K562 (cell line): ENCODE results near the gene SARS1. TPM values are rescaled to one million over a fixed set of nuclear protein-coding genes. Genes with fewer than 3 reads are reported as not detected.

ENCODE experiments used
- ARID1B ChIP-seq: fragments of 450-650 bp; IDR thresholded peaks from 2 replicates; pipeline ENCODE4 v1.6.1; 2016; ENCODE audit warnings: antibody characterized with exemption, mild to moderate bottlenecking, inconsistent platforms
- ASH1L ChIP-seq: fragments of 450-650 bp; IDR thresholded peaks from 2 replicates; pipeline ENCODE4 v1.6.1; 2018; ENCODE audit warnings: borderline replicate concordance, mild to moderate bottlenecking, low read depth; ENCODE audit not compliant: partially characterized antibody
- BRD9 ChIP-seq: fragments of 450-650 bp; IDR thresholded peaks from 2 replicates; pipeline ENCODE4 v1.6.1; 2018; ENCODE audit warnings: low read depth; ENCODE audit not compliant: partially characterized antibody
- CBX1 ChIP-seq: sonication (generic); IDR thresholded peaks from 2 replicates; pipeline ENCODE4 v1.6.1; 2016; ENCODE audit warnings: antibody characterized with exemption, low read depth, mild to moderate bottlenecking
- CHD1 ChIP-seq: fragments of 200-600 bp; sonication (generic); IDR thresholded peaks from one replicate; pipeline ENCODE4 v1.6.1; 2012; ENCODE audit warnings: mild to moderate bottlenecking, moderate library complexity, low read length, inconsistent platforms
- ETV1 ChIP-seq: fragments of 450-650 bp; conservative IDR thresholded peaks from 2 replicates; pipeline ENCODE4 v1.6.1; 2016; ENCODE audit warnings: missing genetic modification characterization, control low read depth, low read depth, missing compliant biosample characterization
- FOS ChIP-seq: IDR thresholded peaks from 3 replicates; pipeline ENCODE4 v1.6.1; 2011; ENCODE audit not compliant: insufficient read length; ENCODE audit errors: extremely low read depth
- GATAD2B ChIP-seq: fragments of 450-650 bp; IDR thresholded peaks from 2 replicates; pipeline ENCODE4 v1.6.1; 2017; ENCODE audit warnings: mild to moderate bottlenecking, borderline replicate concordance
- HDAC1 ChIP-seq, 2 experiments: fragments of 450-650 bp; IDR thresholded peaks; 2 replicates each; pipeline ENCODE4 v1.6.1; 2016 to 2017; ENCODE audit warnings: inconsistent platforms in 1 of 2, mild to moderate bottlenecking in 1 of 2, moderate library complexity in 1 of 2
- KLF1 ChIP-seq: fragments of 450-650 bp; IDR thresholded peaks from 2 replicates; pipeline ENCODE4 v1.6.1; 2016; ENCODE audit warnings: missing genetic modification characterization, missing compliant biosample characterization
- PHB2 ChIP-seq: fragments of 450-650 bp; IDR thresholded peaks from 2 replicates; pipeline ENCODE4 v1.6.1; 2017; ENCODE audit warnings: low read depth
- RB1 ChIP-seq: fragments of 450-650 bp; IDR thresholded peaks from 2 replicates; pipeline ENCODE4 v1.6.1; 2017; ENCODE audit warnings: low read depth, mild to moderate bottlenecking
- SAP30 ChIP-seq: fragments of 200-600 bp; sonication (generic); IDR thresholded peaks from 2 replicates; pipeline ENCODE4 v1.6.1; 2012; ENCODE audit warnings: borderline replicate concordance, low read depth, mild to moderate bottlenecking, moderate library complexity, low read length, control low read depth, inconsistent platforms; ENCODE audit not compliant: insufficient read depth, poor library complexity, severe bottlenecking
- SPI1 ChIP-seq: IDR thresholded peaks from 2 replicates; pipeline ENCODE4 v1.6.1; 2011; ENCODE audit warnings: low read depth, low read length, control low read depth, borderline replicate concordance
- ZFX ChIP-seq: sonication (generic); formaldehyde crosslinking; IDR thresholded peaks from 2 replicates; pipeline ENCODE4 v1.8.0; 2022; ENCODE audit warnings: mild to moderate bottlenecking, missing genetic modification reagents, moderate library complexity
- ZNF217 ChIP-seq: sonication (generic); formaldehyde crosslinking; IDR thresholded peaks from 2 replicates; pipeline ENCODE4 v1.8.0; 2022; ENCODE audit warnings: mild to moderate bottlenecking, missing genetic modification reagents
- ZNF324 ChIP-seq: fragments of 250-450 bp; sonication (Bioruptor Pico); IDR thresholded peaks from 2 replicates; pipeline ENCODE4 v1.4.0; 2020; ENCODE audit warnings: mild to moderate bottlenecking
- ZSCAN32 ChIP-seq: fragments of 450-650 bp; formaldehyde crosslinking; IDR thresholded peaks from 2 replicates; pipeline ENCODE4 v1.4.0; 2020; ENCODE audit warnings: mild to moderate bottlenecking, moderate library complexity
- polyA plus RNA-seq, 8 experiments: library from polyadenylated mRNA; depleted of rRNA in 4 of 8; stranded (reverse) in 5 of 8; unstranded in 3 of 8; fragments of >200 nt; fragmentation: Nextera tagmentation in 2 of 8; fragmentation: Illumina TruSeq in 1 of 8; extraction: Ambion mirVana in 2 of 8; extraction: Trizol in 1 of 8; gene quantifications; 2 replicates each; pipeline versions ENCODE4 v1.2.1 to v1.2.3, GENCODE V29; 2011 to 2014; ENCODE audit warnings: inconsistent platforms in 1 of 8, missing spikeins in 1 of 8
- total RNA-seq, 7 experiments: library from RNA; depleted of rRNA in 6 of 7; stranded (reverse); fragments of >200 nt in 6 of 7; fragmentation: Illumina TruSeq in 2 of 7; extraction: Trizol in 2 of 7; gene quantifications; 2 replicates each; pipeline versions ENCODE4 v1.2.1 to v1.2.3, GENCODE V29; 2011 to 2021; ENCODE audit warnings: low replicate concordance in 1 of 7
- TF ChIP-seq, protein P1 (sequence below): sonication (generic); formaldehyde crosslinking; IDR thresholded peaks from 2 replicates; pipeline ENCODE4 v1.8.1; 2023; ENCODE audit warnings: mild to moderate bottlenecking, missing genetic modification reagents, moderate library complexity
- TF ChIP-seq, protein P2 (sequence below), 2 experiments: fragments of 200-800 bp in 1 of 2; sonication (Bioruptor generic) in 1 of 2; sonication (generic) in 1 of 2; formaldehyde crosslinking in 1 of 2; IDR thresholded peaks in 1 of 2; conservative IDR thresholded peaks in 1 of 2; 2 replicates each; pipeline versions ENCODE4 v1.5.0 to v1.6.1; 2016 to 2020; ENCODE audit warnings: missing compliant biosample characterization in 1 of 2, missing genetic modification characterization in 1 of 2, missing genetic modification reagents in 1 of 2
- TF ChIP-seq, protein P3 (sequence below): IDR thresholded peaks from 2 replicates; pipeline ENCODE4 v1.6.1; 2012; ENCODE audit warnings: low read depth, low read length, improper control_type of control experiment, borderline replicate concordance

The SARS1 gene
- total and polyA plus RNA-seq, 9 of the 15 experiments (the other 6 are each of a cell fraction or from before 2014, with no cell fraction given) = 221 to 623 (median 254) TPM

DNA sequence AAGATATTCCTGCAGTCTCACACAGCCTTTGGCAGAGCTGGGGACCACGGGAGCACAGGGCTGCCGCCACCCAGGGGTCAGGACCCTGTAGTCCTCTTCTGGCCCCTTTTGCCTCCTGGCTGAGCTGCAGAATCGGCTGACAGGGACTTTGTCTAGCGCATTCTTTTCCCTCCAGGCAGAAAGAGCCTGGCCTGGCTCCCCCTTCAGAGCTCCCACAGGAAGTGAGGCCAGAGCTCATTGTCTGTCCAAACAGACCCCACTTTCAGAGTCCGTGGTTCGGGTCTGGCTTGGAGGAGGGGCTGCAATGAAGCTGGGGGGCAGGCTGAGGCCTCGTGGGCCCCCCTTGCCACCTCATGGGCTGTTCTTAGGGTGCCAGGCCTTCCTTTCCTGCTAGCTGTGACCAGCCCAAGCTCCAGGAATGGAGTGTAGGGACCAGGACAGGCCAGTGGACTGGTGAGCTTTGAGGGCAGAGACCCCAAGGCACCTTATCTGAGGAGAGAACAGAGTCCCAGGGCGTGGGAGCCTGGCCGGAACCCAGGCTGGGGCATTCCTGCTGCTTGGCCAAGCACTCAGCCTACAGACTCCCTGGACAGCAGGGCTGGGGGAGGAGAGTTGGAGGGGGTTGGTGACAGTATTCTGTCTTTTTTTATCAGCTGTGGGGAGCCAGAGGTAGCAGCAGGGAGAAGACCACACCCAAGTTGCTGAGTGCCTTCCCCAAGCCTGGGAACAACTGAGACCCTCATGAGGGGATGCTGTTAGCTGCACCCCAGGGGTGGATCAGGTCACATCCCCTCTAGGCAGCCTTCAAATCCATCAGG, 40.3 kb downstream of the SARS1 start (continued):
- TF ChIP-seq CBX1 (0 out of 2 replicates have a peak, but pooled peaks have one; percentile 51), BRD9 (no peak), RB1 (0 out of 2 replicates have a peak, but pooled peaks have one; percentile 31), FOS (no peak), ZNF324 (CRISPR knock-in tag) (no peak), GATAD2B (no peak), PHB2 (no peak), KLF1 (tag) (no peak; the same call in 1 of the 2 replicates), CHD1 (peak; percentile 19), ETV1 (tag) (peak; percentile 41; the same call in 1 of the 2 replicates), HDAC1 (IDR thresholded peaks at IDR 0.05) (peak in 1 of 2 experiments; percentile 67; a peak in 2 of 4 replicates), ZSCAN32 (CRISPR knock-in tag) (no peak), SPI1 (no peak), SAP30 (no peak), ARID1B (peak; percentile 48; the same call in 1 of the 2 replicates), ASH1L (no peak), ZNF217 (CRISPR knock-in tag) (no peak), ZFX (CRISPR knock-in tag) (peak; percentile 55)
- TF ChIP-seq, protein P1, sequence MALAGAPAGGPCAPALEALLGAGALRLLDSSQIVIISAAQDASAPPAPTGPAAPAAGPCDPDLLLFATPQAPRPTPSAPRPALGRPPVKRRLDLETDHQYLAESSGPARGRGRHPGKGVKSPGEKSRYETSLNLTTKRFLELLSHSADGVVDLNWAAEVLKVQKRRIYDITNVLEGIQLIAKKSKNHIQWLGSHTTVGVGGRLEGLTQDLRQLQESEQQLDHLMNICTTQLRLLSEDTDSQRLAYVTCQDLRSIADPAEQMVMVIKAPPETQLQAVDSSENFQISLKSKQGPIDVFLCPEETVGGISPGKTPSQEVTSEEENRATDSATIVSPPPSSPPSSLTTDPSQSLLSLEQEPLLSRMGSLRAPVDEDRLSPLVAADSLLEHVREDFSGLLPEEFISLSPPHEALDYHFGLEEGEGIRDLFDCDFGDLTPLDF (CRISPR knock-in tag) = no peak
- TF ChIP-seq, protein P2, sequence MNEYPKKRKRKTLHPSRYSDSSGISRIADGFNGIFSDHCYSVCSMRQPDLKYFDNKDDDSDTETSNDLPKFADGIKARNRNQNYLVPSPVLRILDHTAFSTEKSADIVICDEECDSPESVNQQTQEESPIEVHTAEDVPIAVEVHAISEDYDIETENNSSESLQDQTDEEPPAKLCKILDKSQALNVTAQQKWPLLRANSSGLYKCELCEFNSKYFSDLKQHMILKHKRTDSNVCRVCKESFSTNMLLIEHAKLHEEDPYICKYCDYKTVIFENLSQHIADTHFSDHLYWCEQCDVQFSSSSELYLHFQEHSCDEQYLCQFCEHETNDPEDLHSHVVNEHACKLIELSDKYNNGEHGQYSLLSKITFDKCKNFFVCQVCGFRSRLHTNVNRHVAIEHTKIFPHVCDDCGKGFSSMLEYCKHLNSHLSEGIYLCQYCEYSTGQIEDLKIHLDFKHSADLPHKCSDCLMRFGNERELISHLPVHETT (CRISPR knock-in tag; conservative IDR thresholded peaks at IDR 0.05 in 1 of 2, IDR thresholded peaks at IDR 0.05 in 1 of 2) = peak in 1 of 2 experiments; percentile 60; a peak in 1 of 4 replicates
- TF ChIP-seq, protein P3, sequence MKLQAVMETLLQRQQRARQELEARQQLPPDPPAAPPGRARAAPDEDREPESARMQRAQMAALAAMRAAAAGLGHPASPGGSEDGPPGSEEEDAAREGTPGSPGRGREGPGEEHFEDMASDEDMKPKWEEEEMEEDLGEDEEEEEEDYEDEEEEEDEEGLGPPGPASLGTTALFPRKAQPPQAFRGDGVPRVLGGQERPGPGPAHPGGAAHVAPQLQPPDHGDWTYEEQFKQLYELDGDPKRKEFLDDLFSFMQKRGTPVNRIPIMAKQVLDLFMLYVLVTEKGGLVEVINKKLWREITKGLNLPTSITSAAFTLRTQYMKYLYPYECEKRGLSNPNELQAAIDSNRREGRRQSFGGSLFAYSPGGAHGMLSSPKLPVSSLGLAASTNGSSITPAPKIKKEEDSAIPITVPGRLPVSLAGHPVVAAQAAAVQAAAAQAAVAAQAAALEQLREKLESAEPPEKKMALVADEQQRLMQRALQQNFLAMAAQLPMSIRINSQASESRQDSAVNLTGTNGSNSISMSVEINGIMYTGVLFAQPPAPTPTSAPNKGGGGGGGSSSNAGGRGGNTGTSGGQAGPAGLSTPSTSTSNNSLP = no peak
